Neural progenitor cell (in vitro differentiated cells): ENCODE measurements around the gene SLC3A2. TPM values are rescaled to one million over a fixed set of nuclear protein-coding genes. Genes with fewer than 3 reads are reported as not detected.

Experiments used
- DNase-seq: peaks from one replicate; pipeline ENCODE4 v3.0.0-alpha.2; 2016; ENCODE audit warnings: low spot score
- H2AFZ ChIP-seq: fragments of 200-600 bp; sonication (generic); replicated peaks from 2 replicates; pipeline ENCODE4 v1.6.1; 2016; ENCODE audit warnings: antibody characterized with exemption
- H3F3A ChIP-seq: fragments of 200-600 bp; sonication (generic); 2 replicates; pipeline ENCODE4 v1.6.1; 2016; ENCODE audit warnings: antibody characterized with exemption, low read depth
- H3K27ac ChIP-seq: fragments of 200-600 bp; sonication (generic); 2 replicates; pipeline ENCODE4 v1.5.1; 2016; ENCODE audit warnings: mild to moderate bottlenecking
- H3K27me3 ChIP-seq: fragments of 200-600 bp; sonication (generic); 2 replicates; pipeline ENCODE4 v1.6.1; 2016; ENCODE audit warnings: mild to moderate bottlenecking, moderate library complexity
- H3K36me3 ChIP-seq: fragments of 200-600 bp; sonication (generic); 2 replicates; pipeline ENCODE4 v1.5.1; 2016
- H3K4me1 ChIP-seq: fragments of 200-600 bp; sonication (generic); 2 replicates; pipeline ENCODE4 v1.6.1; 2016; ENCODE audit warnings: mixed run types
- H3K4me2 ChIP-seq: fragments of 200-600 bp; sonication (generic); 2 replicates; pipeline ENCODE4 v1.6.1; 2016
- H3K4me3 ChIP-seq: fragments of 200-600 bp; sonication (generic); 2 replicates; pipeline ENCODE4 v1.5.1; 2016
- H3K79me2 ChIP-seq: fragments of 200-600 bp; sonication (generic); 2 replicates; pipeline ENCODE4 v1.6.1; 2016; ENCODE audit warnings: low read depth
- H3K9ac ChIP-seq: fragments of 200-600 bp; sonication (generic); 2 replicates; pipeline ENCODE4 v1.6.1; 2016
- H3K9me3 ChIP-seq: fragments of 200-600 bp; sonication (generic); 2 replicates; pipeline ENCODE4 v1.5.1; 2016; ENCODE audit warnings: low read depth
- H4K20me1 ChIP-seq: fragments of 200-600 bp; sonication (generic); 2 replicates; pipeline ENCODE4 v1.6.1; 2016; ENCODE audit warnings: low read depth
- H3K27ac Mint-ChIP-seq: 3 replicates; pipeline ENCODE4 v1.8.0; 2021; ENCODE audit warnings: mixed read lengths
- H3K27me3 Mint-ChIP-seq: 2 replicates; pipeline ENCODE4 v1.8.0; 2022; ENCODE audit warnings: low read depth, mild to moderate bottlenecking, inconsistent platforms, moderate library complexity, mixed read lengths; ENCODE audit not compliant: insufficient read depth
- H3K36me3 Mint-ChIP-seq: 3 replicates; pipeline ENCODE4 v1.8.0; 2021; ENCODE audit warnings: mixed read lengths
- H3K4me1 Mint-ChIP-seq: 3 replicates; pipeline ENCODE4 v1.8.0; 2021; ENCODE audit warnings: mixed read lengths
- H3K4me3 Mint-ChIP-seq: 3 replicates; pipeline ENCODE4 v1.8.0; 2021; ENCODE audit warnings: mild to moderate bottlenecking, moderate library complexity, mixed read lengths
- H3K9me3 Mint-ChIP-seq: 3 replicates; pipeline ENCODE4 v1.8.0; 2020; ENCODE audit warnings: mixed read lengths
- CTCF ChIP-seq: fragments of 200-600 bp; sonication (generic); IDR thresholded peaks from 2 replicates; pipeline ENCODE4 v1.5.1; 2017; ENCODE audit warnings: antibody characterized with exemption, mild to moderate bottlenecking
- EZH2 ChIP-seq: fragments of 200-600 bp; sonication (generic); IDR thresholded peaks from 2 replicates; pipeline ENCODE4 v1.6.1; 2017; ENCODE audit warnings: antibody characterized with exemption, mild to moderate bottlenecking, moderate library complexity
- EZH2phosphoT487 ChIP-seq: fragments of 200-600 bp; sonication (generic); IDR thresholded peaks from 2 replicates; pipeline ENCODE4 v1.6.1; 2017; ENCODE audit warnings: antibody characterized with exemption
- total RNA-seq: library from RNA; depleted of rRNA; stranded (reverse); fragments of >200 nt; gene quantifications from 2 replicates; pipeline ENCODE4 v1.2.3, GENCODE V29; 2015; ENCODE audit warnings: low replicate concordance

SLC3A2 gene
- total RNA-seq, 1 donor from 2014 or later = 99.8 TPM

GRCh38 chr11:62921201-62921572 is 40.5 kb downstream of the SLC3A2 start, which contains the start of gene CHRM1:
Gene CHRM1, minus strand, starts transcription at chr11:62921363. Its CDS starts 10,263 bp downstream, at chr11:62911100.
- TF ChIP-seq EZH2 (no peak), CTCF (no peak), EZH2phosphoT487 (no peak)
- H3K79me2 ChIP-seq = no peaks in the 10 kb centered on the region
- H3K27ac Mint-ChIP-seq = peak within 1 kb of the TSS; percentile 92
- peak within 1 kb of the TSS; percentile 26 for H2AFZ ChIP-seq
- peaks cover 24% of the 10 kb centered on the region for H3K4me1 Mint-ChIP-seq
- no peak within 1 kb of the TSS for H3K4me2 ChIP-seq
- no peaks in the 10 kb centered on the region for H3K36me3 ChIP-seq
- no peaks in the 10 kb centered on the region for H3K9me3 ChIP-seq
- H4K20me1 ChIP-seq = peaks cover 3% of the 10 kb centered on the region
- peaks cover 45% of the 10 kb centered on the region for H3K27me3 Mint-ChIP-seq
- H3K27me3 ChIP-seq = peaks cover 42% of the 10 kb centered on the region
- no peak within 1 kb of the TSS for H3K9ac ChIP-seq
- H3K27ac ChIP-seq = no peak within 1 kb of the TSS
- H3K9me3 Mint-ChIP-seq = no peaks in the 10 kb centered on the region
- H3K36me3 Mint-ChIP-seq = no peaks in the 10 kb centered on the region
- no peak within 1 kb of the TSS for H3K4me3 ChIP-seq
- no peak for DNase-seq
- H3K4me3 Mint-ChIP-seq = no peak within 1 kb of the TSS
- H3F3A ChIP-seq = peaks cover 21% of the 10 kb centered on the region
- H3K4me1 ChIP-seq = peaks cover 11% of the 10 kb centered on the region

GRCh38 chr11:62921573-62922188 is 41.0 kb downstream of the SLC3A2 start:
- H3K4me2 ChIP-seq = no peak overlapping the region
- peaks cover 50% of the 10 kb centered on the region for H3K27me3 Mint-ChIP-seq
- H2AFZ ChIP-seq = peak overlapping the region; percentile 26
- H3K4me1 Mint-ChIP-seq = peaks cover 24% of the 10 kb centered on the region
- no peaks in the 10 kb centered on the region for H3K79me2 ChIP-seq
- peaks cover 6% of the 10 kb centered on the region for H4K20me1 ChIP-seq
- peak overlapping the region; percentile 92 for H3K27ac Mint-ChIP-seq
- H3K27ac ChIP-seq = no peak overlapping the region
- H3K9me3 Mint-ChIP-seq = no peaks in the 10 kb centered on the region
- H3K9ac ChIP-seq = no peak overlapping the region
- DNase-seq = peak; percentile 13
- no peaks in the 10 kb centered on the region for H3K9me3 ChIP-seq
- no peaks in the 10 kb centered on the region for H3K36me3 ChIP-seq
- H3K4me3 Mint-ChIP-seq = no peak overlapping the region
- H3K36me3 Mint-ChIP-seq = no peaks in the 10 kb centered on the region
- H3K27me3 ChIP-seq = peaks cover 47% of the 10 kb centered on the region
- H3F3A ChIP-seq = peaks cover 21% of the 10 kb centered on the region
- peaks cover 16% of the 10 kb centered on the region for H3K4me1 ChIP-seq
- no peak for TF ChIP-seq EZH2
- no peak for TF ChIP-seq EZH2phosphoT487
- TF ChIP-seq CTCF = no peak
- H3K4me3 ChIP-seq = no peak overlapping the region

DNA sequence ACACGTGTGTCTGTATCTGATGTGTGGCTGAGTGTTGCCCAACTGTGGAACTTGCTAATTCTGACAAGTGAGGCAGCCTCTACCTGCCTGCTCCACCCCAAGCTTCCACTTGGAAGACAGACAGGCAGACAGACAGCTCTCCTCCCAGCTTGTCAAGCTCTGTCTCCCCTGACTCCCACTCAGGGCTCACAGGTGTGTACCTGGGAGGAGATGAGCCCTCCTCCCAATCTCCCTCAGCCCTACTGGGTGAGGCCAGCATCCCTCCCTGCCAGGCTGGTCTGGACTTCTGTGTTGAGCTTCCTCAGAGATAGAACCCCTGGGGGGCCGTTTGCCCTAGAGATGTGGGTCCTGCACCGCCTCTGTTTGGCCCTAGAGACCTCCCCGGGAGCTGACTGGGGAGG is 41.5 kb downstream of the SLC3A2 start:
- TF ChIP-seq EZH2phosphoT487 (no peak), CTCF (no peak), EZH2 (no peak)
- H3K9ac ChIP-seq = no peak overlapping the region
- Mint-ChIP-seq H3K4me3 (no peak overlapping the region), H3K4me1 (peaks cover 24% of the 10 kb centered on the region), H3K27ac (peak overlapping the region; percentile 92), H3K9me3 (no peaks in the 10 kb centered on the region), H3K36me3 (no peaks in the 10 kb centered on the region), H3K27me3 (peaks cover 55% of the 10 kb centered on the region)
- H3F3A ChIP-seq = peaks cover 21% of the 10 kb centered on the region
- H3K4me2 ChIP-seq = no peak overlapping the region
- peaks cover 53% of the 10 kb centered on the region for H3K27me3 ChIP-seq
- no peaks in the 10 kb centered on the region for H3K79me2 ChIP-seq
- no peak overlapping the region for H3K27ac ChIP-seq
- peaks cover 20% of the 10 kb centered on the region for H3K4me1 ChIP-seq
- no peaks in the 10 kb centered on the region for H3K36me3 ChIP-seq
- H3K9me3 ChIP-seq = no peaks in the 10 kb centered on the region
- no peak overlapping the region for H2AFZ ChIP-seq
- peaks cover 11% of the 10 kb centered on the region for H4K20me1 ChIP-seq
- no peak for DNase-seq
- no peak overlapping the region for H3K4me3 ChIP-seq
